Vagina (tissue), 2 donors: ENCODE measurements around the gene SMG9.

Experiments
- POLR2A ChIP-seq, 2 donors: fragments of 450-650 bp; IDR thresholded peaks; one replicate each; pipeline ENCODE4 v1.6.1; 2017; ENCODE audit warnings: antibody characterized with exemption in 2 of 2, mild to moderate bottlenecking in 2 of 2, moderate library complexity in 2 of 2
- POLR2AphosphoS5 ChIP-seq, 2 donors: sonication (generic); formaldehyde crosslinking; IDR thresholded peaks; one replicate each; pipeline ENCODE4 v1.9.0; 2017; ENCODE audit warnings: antibody characterized with exemption in 2 of 2, mild to moderate bottlenecking in 2 of 2, low read depth in 1 of 2; ENCODE audit not compliant: insufficient read depth in 1 of 2
- TF ChIP-seq, protein P1 (sequence below), 3 experiments: fragments of 450-650 bp in 2 of 3; fragments of 200-600 bp in 1 of 3; sonication (generic) in 1 of 3; IDR thresholded peaks; one replicate each; pipeline ENCODE4 v1.5.1; 2017 to 2019; ENCODE audit warnings: antibody characterized with exemption in 3 of 3, mild to moderate bottlenecking in 2 of 3, moderate library complexity in 2 of 3

DNA sequence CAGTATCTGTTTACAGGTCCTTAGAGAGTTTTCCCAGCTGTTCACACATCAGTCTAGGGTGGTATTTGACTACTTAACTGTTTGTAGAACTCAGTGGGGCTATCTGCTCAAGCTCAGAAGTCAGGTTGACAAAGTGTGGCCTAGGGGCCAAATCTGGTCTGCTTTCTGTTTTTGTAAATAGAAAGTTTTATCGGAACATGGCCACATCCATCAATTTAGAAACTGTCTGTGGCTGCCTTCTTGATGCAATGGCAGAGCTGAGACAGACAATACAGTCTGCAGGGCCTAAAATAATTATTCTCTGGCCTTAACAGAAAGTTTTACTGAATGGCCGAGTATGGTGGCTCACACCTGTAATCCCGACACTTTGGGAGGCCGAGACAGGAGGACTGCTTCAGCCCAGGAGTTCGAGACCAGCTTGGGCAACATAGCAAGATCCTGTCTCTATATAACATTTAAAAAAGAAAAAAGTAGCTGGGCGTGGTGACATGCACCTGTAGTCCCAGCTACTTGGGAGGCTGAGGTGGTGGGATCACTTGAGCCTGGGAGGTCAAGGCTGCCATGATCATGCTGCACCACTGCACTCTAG lies 2.4 kb downstream of the SMG9 start:
- TF ChIP-seq, protein P1, sequence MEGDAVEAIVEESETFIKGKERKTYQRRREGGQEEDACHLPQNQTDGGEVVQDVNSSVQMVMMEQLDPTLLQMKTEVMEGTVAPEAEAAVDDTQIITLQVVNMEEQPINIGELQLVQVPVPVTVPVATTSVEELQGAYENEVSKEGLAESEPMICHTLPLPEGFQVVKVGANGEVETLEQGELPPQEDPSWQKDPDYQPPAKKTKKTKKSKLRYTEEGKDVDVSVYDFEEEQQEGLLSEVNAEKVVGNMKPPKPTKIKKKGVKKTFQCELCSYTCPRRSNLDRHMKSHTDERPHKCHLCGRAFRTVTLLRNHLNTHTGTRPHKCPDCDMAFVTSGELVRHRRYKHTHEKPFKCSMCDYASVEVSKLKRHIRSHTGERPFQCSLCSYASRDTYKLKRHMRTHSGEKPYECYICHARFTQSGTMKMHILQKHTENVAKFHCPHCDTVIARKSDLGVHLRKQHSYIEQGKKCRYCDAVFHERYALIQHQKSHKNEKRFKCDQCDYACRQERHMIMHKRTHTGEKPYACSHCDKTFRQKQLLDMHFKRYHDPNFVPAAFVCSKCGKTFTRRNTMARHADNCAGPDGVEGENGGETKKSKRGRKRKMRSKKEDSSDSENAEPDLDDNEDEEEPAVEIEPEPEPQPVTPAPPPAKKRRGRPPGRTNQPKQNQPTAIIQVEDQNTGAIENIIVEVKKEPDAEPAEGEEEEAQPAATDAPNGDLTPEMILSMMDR (IDR thresholded peaks at IDR 0.05) = no peak
- TF ChIP-seq POLR2A (IDR thresholded peaks at IDR 0.05) (no peak), POLR2AphosphoS5 (IDR thresholded peaks at IDR 0.05; ENCODE audit: insufficient read depth in 1 of 2, low read depth in 1 of 2) (no peak)
